Measurements from ENCODE around the gene NUP153. TPM values are rescaled to one million over a fixed set of nuclear protein-coding genes. Genes with fewer than 3 reads are reported as not detected.

The NUP153 gene
- total RNA-seq, 1 experiment from 2014 or later: 53.0 TPM

DNA sequence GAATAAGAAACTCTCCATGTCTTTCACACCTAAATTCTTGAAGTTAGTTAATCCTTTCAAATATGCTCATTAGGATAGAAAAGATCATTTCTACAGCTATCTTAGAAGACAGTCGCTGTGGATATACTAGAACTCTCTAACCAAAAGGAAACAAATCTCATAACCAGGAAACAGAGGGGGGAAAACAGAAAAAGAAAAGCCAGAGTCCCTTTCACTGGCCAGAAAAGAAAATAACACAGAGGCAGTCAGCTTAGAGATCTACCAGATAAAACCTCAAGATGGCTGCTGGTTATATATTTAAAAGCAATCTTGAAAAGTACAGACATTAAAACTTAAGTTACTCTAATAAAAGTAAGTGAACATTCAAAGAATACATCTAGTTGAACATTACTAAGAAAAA is 19.6 kb downstream of the NUP153 start:
- Histone ChIP-seq H4K20me1 (ENCODE audit: insufficient read depth, low read depth, low read length) (peaks cover 47% of the 10 kb centered on the region), H3K4me1 (ENCODE audit: low read length) (no peaks in the 10 kb centered on the region)

DNA sequence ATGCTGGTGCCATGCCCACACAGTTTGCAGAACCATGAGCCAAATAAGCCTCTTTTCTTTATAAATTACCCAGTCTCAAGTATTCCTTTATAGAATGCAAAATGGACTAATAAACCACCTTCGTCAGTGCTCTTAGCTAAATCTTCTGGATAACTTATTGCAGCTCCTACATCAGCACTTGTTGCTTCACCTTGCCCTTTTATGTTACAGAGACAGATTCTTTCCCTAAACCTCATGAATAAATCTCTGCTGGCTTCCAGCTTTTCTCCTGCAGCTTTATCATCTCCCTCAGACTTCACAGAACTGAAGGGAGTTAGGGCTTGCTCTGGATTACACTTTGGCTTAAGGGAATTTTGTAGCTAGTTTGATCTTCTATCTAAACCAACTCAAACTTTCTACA is 22.6 kb downstream of the NUP153 start:
- Histone ChIP-seq H2AFZ (ENCODE audit: low read length) (no peak overlapping the region), H3K9me2 (replicated peaks; ENCODE audit: insufficient read depth, low read length) (no peaks in the 10 kb centered on the region), H3K9me3 (ENCODE audit: low read length) (no peaks in the 10 kb centered on the region), H4K20me1 (ENCODE audit: insufficient read depth, low read depth, low read length) (peaks cover 53% of the 10 kb centered on the region), H3K27me3 (ENCODE audit: low read length) (no peaks in the 10 kb centered on the region), H3K4me1 (ENCODE audit: low read length) (no peaks in the 10 kb centered on the region), H3K36me3 (ENCODE audit: insufficient read depth, low read length) (peaks cover 54% of the 10 kb centered on the region), H3K9ac (ENCODE audit: low read length) (no peak overlapping the region), H3K4me3 (ENCODE audit: low read length) (no peak overlapping the region), H3K27ac (ENCODE audit: low read length) (no peak overlapping the region), H3K79me2 (ENCODE audit: low read length) (peaks cover 98% of the 10 kb centered on the region), H3K4me2 (ENCODE audit: low read depth, low read length, poor library complexity, severe bottlenecking) (no peak overlapping the region)
- DNase-seq: no peak

More for the DNA sequence above, 19.6 kb downstream of the NUP153 start:
- no peak for DNase-seq
- Histone ChIP-seq H3K9ac (ENCODE audit: low read length) (no peak overlapping the region), H3K36me3 (ENCODE audit: insufficient read depth, low read length) (peaks cover 45% of the 10 kb centered on the region), H3K27me3 (ENCODE audit: low read length) (no peaks in the 10 kb centered on the region), H3K4me2 (ENCODE audit: low read depth, low read length, poor library complexity, severe bottlenecking) (no peak overlapping the region), H3K9me3 (ENCODE audit: low read length) (no peaks in the 10 kb centered on the region), H3K79me2 (ENCODE audit: low read length) (peaks cover 98% of the 10 kb centered on the region), H3K4me3 (ENCODE audit: low read length) (no peak overlapping the region), H2AFZ (ENCODE audit: low read length) (no peak overlapping the region), H3K27ac (ENCODE audit: low read length) (no peak overlapping the region), H3K9me2 (replicated peaks; ENCODE audit: insufficient read depth, low read length) (no peaks in the 10 kb centered on the region)

DNA sequence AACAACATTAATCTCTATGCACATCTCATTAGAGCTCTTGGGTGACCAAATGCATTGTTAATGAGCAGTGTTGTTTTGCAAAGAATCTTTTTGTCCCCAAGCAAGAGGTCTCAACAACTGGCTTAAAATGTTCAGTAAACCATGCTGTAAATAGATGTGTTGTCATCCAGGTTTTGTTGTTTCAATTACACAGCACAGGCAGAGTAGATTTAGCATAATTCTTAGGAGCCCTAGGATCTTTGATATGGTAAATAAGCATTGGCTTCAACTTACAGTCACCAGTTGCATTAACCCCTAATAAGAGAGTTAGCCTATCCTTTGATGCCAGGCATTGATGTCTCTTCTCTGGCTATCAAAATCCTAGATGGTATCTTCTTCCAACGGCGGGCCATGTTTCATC is 23.3 kb downstream of the NUP153 start:
- no peak overlapping the region for H3K4me3 ChIP-seq (ENCODE audit: low read length)
- H3K9me2 ChIP-seq (replicated peaks; ENCODE audit: insufficient read depth, low read length): no peaks in the 10 kb centered on the region
- no peak overlapping the region for H3K9ac ChIP-seq (ENCODE audit: low read length)
- peaks cover 53% of the 10 kb centered on the region for H4K20me1 ChIP-seq (ENCODE audit: insufficient read depth, low read depth, low read length)
- no peaks in the 10 kb centered on the region for H3K27me3 ChIP-seq (ENCODE audit: low read length)
- H3K27ac ChIP-seq (ENCODE audit: low read length): no peak overlapping the region
- no peak for DNase-seq
- H3K79me2 ChIP-seq (ENCODE audit: low read length): peaks cover 98% of the 10 kb centered on the region
- H2AFZ ChIP-seq (ENCODE audit: low read length): no peak overlapping the region
- H3K4me1 ChIP-seq (ENCODE audit: low read length): no peaks in the 10 kb centered on the region
- no peaks in the 10 kb centered on the region for H3K9me3 ChIP-seq (ENCODE audit: low read length)
- H3K36me3 ChIP-seq (ENCODE audit: insufficient read depth, low read length): peaks cover 50% of the 10 kb centered on the region
- H3K4me2 ChIP-seq (ENCODE audit: low read depth, low read length, poor library complexity, severe bottlenecking): no peak overlapping the region

DNA sequence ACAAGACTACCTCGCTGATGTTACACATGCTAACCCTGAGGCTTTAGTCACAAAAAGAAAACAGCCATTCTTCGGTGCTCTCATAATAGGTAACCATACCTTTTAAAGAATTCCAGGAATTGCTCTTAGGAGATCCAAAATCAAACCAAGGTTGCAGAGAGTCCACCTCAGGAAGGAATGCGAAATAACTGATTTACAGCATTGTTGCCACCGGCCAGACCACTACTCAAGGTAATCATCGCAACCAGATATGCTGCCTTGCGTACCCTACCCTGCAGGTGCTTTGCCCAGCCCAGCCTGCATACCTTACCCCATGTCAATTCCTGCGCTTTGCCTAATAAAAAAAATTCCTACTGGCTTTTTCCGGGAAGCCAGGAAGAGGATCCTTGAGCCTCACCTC is 27.0 kb downstream of the NUP153 start:
- Histone ChIP-seq H3K27ac (ENCODE audit: low read length) (no peak overlapping the region), H3K4me1 (ENCODE audit: low read length) (no peaks in the 10 kb centered on the region), H3K79me2 (ENCODE audit: low read length) (peaks cover 100% of the 10 kb centered on the region), H3K9ac (ENCODE audit: low read length) (no peak overlapping the region), H3K27me3 (ENCODE audit: low read length) (no peaks in the 10 kb centered on the region), H4K20me1 (ENCODE audit: insufficient read depth, low read depth, low read length) (peaks cover 57% of the 10 kb centered on the region), H3K4me3 (ENCODE audit: low read length) (no peak overlapping the region), H3K9me2 (replicated peaks; ENCODE audit: insufficient read depth, low read length) (no peaks in the 10 kb centered on the region), H3K9me3 (ENCODE audit: low read length) (no peaks in the 10 kb centered on the region), H3K4me2 (ENCODE audit: low read depth, low read length, poor library complexity, severe bottlenecking) (no peak overlapping the region), H2AFZ (ENCODE audit: low read length) (no peak overlapping the region), H3K36me3 (ENCODE audit: insufficient read depth, low read length) (peaks cover 40% of the 10 kb centered on the region; the same call in 1 of the 2 replicates)
- DNase-seq: no peak

DNA sequence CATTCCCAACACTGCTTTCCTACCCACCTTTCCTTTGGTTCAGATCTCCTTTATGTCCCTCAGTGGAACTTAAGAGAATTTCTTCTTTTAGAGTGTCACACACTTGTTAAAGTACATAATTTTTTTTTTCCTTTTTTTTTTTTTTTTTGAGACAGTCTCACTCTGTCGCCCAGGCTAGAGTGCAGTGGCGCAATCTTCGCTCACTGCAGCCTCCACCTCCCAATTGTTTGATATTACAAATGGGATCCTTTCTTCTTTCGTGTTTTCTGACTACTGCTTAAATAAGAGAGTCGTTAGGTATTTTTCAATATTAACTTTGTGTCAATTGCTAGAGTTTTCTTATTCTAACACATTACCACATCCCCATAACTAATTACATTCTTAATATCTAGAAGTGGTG is 29.1 kb downstream of the NUP153 start:
- no peak overlapping the region for H3K27ac ChIP-seq (ENCODE audit: low read length)
- H4K20me1 ChIP-seq (ENCODE audit: insufficient read depth, low read depth, low read length): peaks cover 51% of the 10 kb centered on the region
- no peak overlapping the region for H3K4me3 ChIP-seq (ENCODE audit: low read length)
- no peaks in the 10 kb centered on the region for H3K27me3 ChIP-seq (ENCODE audit: low read length)
- H3K9me3 ChIP-seq (ENCODE audit: low read length): no peaks in the 10 kb centered on the region
- no peaks in the 10 kb centered on the region for H3K9me2 ChIP-seq (replicated peaks; ENCODE audit: insufficient read depth, low read length)
- H3K79me2 ChIP-seq (ENCODE audit: low read length): peaks cover 98% of the 10 kb centered on the region
- no peak overlapping the region for H3K9ac ChIP-seq (ENCODE audit: low read length)
- H3K4me1 ChIP-seq (ENCODE audit: low read length): no peaks in the 10 kb centered on the region
- no peak overlapping the region for H3K4me2 ChIP-seq (ENCODE audit: low read depth, low read length, poor library complexity, severe bottlenecking)
- H3K36me3 ChIP-seq (ENCODE audit: insufficient read depth, low read length): peaks cover 41% of the 10 kb centered on the region
- H2AFZ ChIP-seq (ENCODE audit: low read length): no peak overlapping the region
- no peak for DNase-seq

- Histone ChIP-seq H3K36me3 (ENCODE audit: insufficient read depth, low read length) (peaks cover 67% of the 10 kb centered on the region), H3K79me2 (ENCODE audit: low read length) (peaks cover 91% of the 10 kb centered on the region)
Observed at GRCh38 chr6:17673543-17674254, 33.0 kb downstream of the NUP153 start.

DNA sequence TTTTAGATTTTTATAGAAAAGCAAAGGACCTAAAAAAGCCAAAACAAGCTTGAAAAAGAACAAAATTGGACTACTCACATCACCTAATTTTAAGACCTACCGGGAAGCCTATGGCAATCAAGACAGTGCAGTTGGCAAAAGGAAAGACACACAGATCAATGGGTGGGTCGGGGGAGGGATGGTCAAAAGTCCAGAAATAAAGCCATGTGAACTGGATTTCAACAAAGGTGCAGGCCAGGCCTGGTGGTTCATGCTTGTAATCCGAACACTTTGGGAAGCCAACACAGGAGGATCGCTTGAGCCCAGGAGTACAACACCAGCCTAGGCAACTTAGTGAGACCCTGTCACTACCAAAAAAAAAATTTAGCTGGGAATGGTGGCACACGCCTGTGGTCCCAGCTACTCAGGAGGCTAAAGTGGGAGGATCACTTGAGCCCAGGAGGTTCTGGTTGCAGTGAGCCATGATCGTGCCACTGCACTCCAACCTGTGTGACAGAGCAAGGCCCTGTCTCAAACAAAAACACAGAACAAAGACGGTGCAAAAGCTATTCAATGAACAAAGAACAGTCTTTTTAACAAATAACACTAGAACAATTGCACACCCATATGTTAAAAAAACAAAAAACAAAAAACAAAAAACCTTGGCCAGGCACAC is 34.5 kb downstream of the NUP153 start:
- Histone ChIP-seq H3K36me3 (ENCODE audit: insufficient read depth, low read length) (peaks cover 67% of the 10 kb centered on the region), H3K4me2 (ENCODE audit: low read depth, low read length, poor library complexity, severe bottlenecking) (no peak overlapping the region), H3K4me3 (ENCODE audit: low read length) (no peak overlapping the region), H3K27ac (ENCODE audit: low read length) (no peak overlapping the region), H3K9me3 (ENCODE audit: low read length) (no peaks in the 10 kb centered on the region), H2AFZ (ENCODE audit: low read length) (no peak overlapping the region), H3K4me1 (ENCODE audit: low read length) (no peaks in the 10 kb centered on the region), H3K9me2 (replicated peaks; ENCODE audit: insufficient read depth, low read length) (no peaks in the 10 kb centered on the region), H3K9ac (ENCODE audit: low read length) (no peak overlapping the region), H3K79me2 (ENCODE audit: low read length) (peaks cover 85% of the 10 kb centered on the region), H4K20me1 (ENCODE audit: insufficient read depth, low read depth, low read length) (peaks cover 8% of the 10 kb centered on the region), H3K27me3 (ENCODE audit: low read length) (no peaks in the 10 kb centered on the region)
- no peak for DNase-seq

More at GRCh38 chr6:17673543-17674254, 33.0 kb downstream of the NUP153 start:
- no peak overlapping the region for H3K4me2 ChIP-seq (ENCODE audit: low read depth, low read length, poor library complexity, severe bottlenecking)
- peaks cover 20% of the 10 kb centered on the region for H4K20me1 ChIP-seq (ENCODE audit: insufficient read depth, low read depth, low read length)
- no peaks in the 10 kb centered on the region for H3K27me3 ChIP-seq (ENCODE audit: low read length)
- no peak for DNase-seq
- H3K9me3 ChIP-seq (ENCODE audit: low read length): no peaks in the 10 kb centered on the region
- H3K9me2 ChIP-seq (replicated peaks; ENCODE audit: insufficient read depth, low read length): no peaks in the 10 kb centered on the region
- H3K27ac ChIP-seq (ENCODE audit: low read length): no peak overlapping the region
- H3K4me3 ChIP-seq (ENCODE audit: low read length): no peak overlapping the region
- H2AFZ ChIP-seq (ENCODE audit: low read length): no peak overlapping the region
- no peaks in the 10 kb centered on the region for H3K4me1 ChIP-seq (ENCODE audit: low read length)
- H3K9ac ChIP-seq (ENCODE audit: low read length): no peak overlapping the region

DNA sequence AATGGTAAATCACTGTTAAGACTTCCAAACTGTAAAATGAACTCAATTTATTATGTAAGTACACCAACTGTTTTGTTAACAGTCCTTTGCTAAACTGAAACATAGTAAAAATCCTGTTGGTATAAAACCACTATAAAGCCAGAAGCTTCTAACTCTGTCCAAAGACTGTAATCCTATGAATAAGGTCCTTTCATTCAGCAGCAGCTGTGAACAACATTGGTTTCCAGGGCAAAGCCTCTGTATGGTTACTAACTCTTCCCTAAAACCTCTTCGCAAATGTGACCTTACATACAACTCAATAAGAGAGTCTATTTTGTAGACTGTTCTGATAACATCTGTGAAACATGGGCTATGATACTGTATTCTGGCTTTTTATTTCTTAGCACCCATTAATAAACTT is 40.1 kb downstream of the NUP153 start:
- no peaks in the 10 kb centered on the region for H3K9me2 ChIP-seq (replicated peaks; ENCODE audit: insufficient read depth, low read length)
- no peak overlapping the region for H3K9ac ChIP-seq (ENCODE audit: low read length)
- peaks cover 81% of the 10 kb centered on the region for H3K79me2 ChIP-seq (ENCODE audit: low read length)
- no peak overlapping the region for H3K4me3 ChIP-seq (ENCODE audit: low read length)
- peaks cover 64% of the 10 kb centered on the region for H3K36me3 ChIP-seq (ENCODE audit: insufficient read depth, low read length)
- H3K27ac ChIP-seq (ENCODE audit: low read length): no peak overlapping the region
- H3K27me3 ChIP-seq (ENCODE audit: low read length): no peaks in the 10 kb centered on the region
- no peaks in the 10 kb centered on the region for H4K20me1 ChIP-seq (ENCODE audit: insufficient read depth, low read depth, low read length)
- no peak for DNase-seq
- H2AFZ ChIP-seq (ENCODE audit: low read length): no peak overlapping the region
- H3K9me3 ChIP-seq (ENCODE audit: low read length): no peaks in the 10 kb centered on the region
- H3K4me2 ChIP-seq (ENCODE audit: low read depth, low read length, poor library complexity, severe bottlenecking): no peak overlapping the region
- H3K4me1 ChIP-seq (ENCODE audit: low read length): no peaks in the 10 kb centered on the region

All from Karpas-422 (cell line).